DND-41 (cell line): Measurements from ENCODE around the gene LHX4.

Experiments used
- ATAC-seq: fragments of 200-7000 bp; cut with Tn5 transposase; 3 replicates; pipeline ENCODE4 v1.9.1; 2021; ENCODE audit warnings: low read depth; ENCODE audit not compliant: insufficient read depth
- DNase-seq: peaks from one replicate; pipeline ENCODE4 v3.0.0-alpha.2; 2020
- H2AFZ ChIP-seq: 2 replicates; pipeline ENCODE4 v1.6.0; 2012; ENCODE audit warnings: low read depth, low read length
- H3K27ac ChIP-seq: 2 replicates; pipeline ENCODE4 v1.5.1; 2012; ENCODE audit warnings: low read length, inconsistent platforms
- H3K27me3 ChIP-seq: fragments of 200-600 bp; sonication (generic); 2 replicates; pipeline ENCODE4 v1.6.0; 2012; ENCODE audit warnings: low read length, mild to moderate bottlenecking, inconsistent platforms; ENCODE audit not compliant: insufficient read depth, poor library complexity
- H3K36me3 ChIP-seq: 2 replicates; pipeline ENCODE4 v1.5.1; 2012; ENCODE audit warnings: low read length, inconsistent platforms; ENCODE audit not compliant: insufficient read depth
- H3K4me1 ChIP-seq: 2 replicates; pipeline ENCODE4 v1.5.1; 2012; ENCODE audit warnings: mild to moderate bottlenecking, low read length; ENCODE audit not compliant: insufficient read depth
- H3K4me2 ChIP-seq: 2 replicates; pipeline ENCODE4 v1.6.0; 2012; ENCODE audit warnings: mild to moderate bottlenecking, moderate library complexity, low read length, inconsistent platforms; ENCODE audit not compliant: insufficient read depth
- H3K4me3 ChIP-seq, 2 experiments: fragments of 200-600 bp in 1 of 2; shearing (Covaris generic) in 1 of 2; 2 replicates each; pipeline ENCODE4 v1.5.1; 2012 to 2016; ENCODE audit warnings: inconsistent platforms in 2 of 2, low read length in 2 of 2, mild to moderate bottlenecking in 2 of 2, low read depth in 1 of 2, moderate library complexity in 1 of 2
- H3K79me2 ChIP-seq: 2 replicates; pipeline ENCODE4 v1.6.0; 2012; ENCODE audit warnings: low read length, inconsistent platforms; ENCODE audit not compliant: insufficient read depth
- H3K9ac ChIP-seq: 2 replicates; pipeline ENCODE4 v1.6.0; 2012; ENCODE audit warnings: low read depth, mild to moderate bottlenecking, inconsistent platforms, low read length, moderate library complexity
- H3K9me3 ChIP-seq: 2 replicates; pipeline ENCODE4 v1.5.1; 2012; ENCODE audit warnings: low read length, moderate library complexity, mild to moderate bottlenecking, inconsistent platforms; ENCODE audit not compliant: insufficient read depth, severe bottlenecking
- H4K20me1 ChIP-seq: 2 replicates; pipeline ENCODE4 v1.6.0; 2012; ENCODE audit warnings: low read length; ENCODE audit not compliant: insufficient read depth
- CTCF ChIP-seq: IDR thresholded peaks from 2 replicates; pipeline ENCODE4 v1.5.1; 2012; ENCODE audit warnings: borderline replicate concordance, low read length, moderate library complexity, mild to moderate bottlenecking; ENCODE audit not compliant: poor library complexity, severe bottlenecking; ENCODE audit errors: extremely low read depth
- EZH2 ChIP-seq: IDR thresholded peaks from 3 replicates; pipeline ENCODE4 v1.6.1; 2012; ENCODE audit warnings: borderline replicate concordance, low read depth, mild to moderate bottlenecking, moderate library complexity, low read length, inconsistent platforms; ENCODE audit not compliant: severe bottlenecking

Gene LHX4

GRCh38 chr1:180299479-180300221, 69.6 kb downstream of the LHX4 start:
- ATAC-seq (no peak), DNase-seq (no peak)
- Histone ChIP-seq H3K4me2 (no peak overlapping the region), H3K4me3 (no peak overlapping the region), H2AFZ (no peak overlapping the region), H3K27me3 (no peaks in the 10 kb centered on the region), H3K4me1 (peaks cover 20% of the 10 kb centered on the region), H3K9ac (no peak overlapping the region), H3K9me3 (no peaks in the 10 kb centered on the region), H3K36me3 (no peaks in the 10 kb centered on the region), H3K79me2 (no peaks in the 10 kb centered on the region), H3K27ac (no peak overlapping the region), H4K20me1 (no peaks in the 10 kb centered on the region)
- TF ChIP-seq CTCF (no peak), EZH2 (no peak)

GRCh38 chr1:180301135-180301742, 71.2 kb downstream of the LHX4 start:
- no peak overlapping the region for H3K4me3 ChIP-seq
- H3K4me1 ChIP-seq, result peaks cover 14% of the 10 kb centered on the region
- H2AFZ ChIP-seq, result no peak overlapping the region
- no peaks in the 10 kb centered on the region; the same call in 1 of the 2 replicates for H3K36me3 ChIP-seq
- H4K20me1 ChIP-seq, result no peaks in the 10 kb centered on the region
- TF ChIP-seq CTCF (no peak), EZH2 (no peak)
- H3K79me2 ChIP-seq, result no peaks in the 10 kb centered on the region
- no peak overlapping the region for H3K9ac ChIP-seq
- DNase-seq (no peak), ATAC-seq (no peak; the same call in 2 of the 3 replicates)
- H3K4me2 ChIP-seq, result no peak overlapping the region
- no peaks in the 10 kb centered on the region for H3K27me3 ChIP-seq
- H3K9me3 ChIP-seq, result no peaks in the 10 kb centered on the region
- H3K27ac ChIP-seq, result no peak overlapping the region

- no peak for TF ChIP-seq EZH2
- no peak for TF ChIP-seq CTCF
- peaks cover 24% of the 10 kb centered on the region; the same call in 1 of the 2 replicates for H3K36me3 ChIP-seq
- H3K4me1 ChIP-seq, result no peaks in the 10 kb centered on the region
- H3K9ac ChIP-seq, result no peak overlapping the region
- DNase-seq (no peak), ATAC-seq (no peak)
- H2AFZ ChIP-seq, result no peak overlapping the region
- no peaks in the 10 kb centered on the region for H3K79me2 ChIP-seq
- no peaks in the 10 kb centered on the region for H3K9me3 ChIP-seq
- H4K20me1 ChIP-seq, result no peaks in the 10 kb centered on the region
- H3K4me3 ChIP-seq, result no peak overlapping the region
- H3K27me3 ChIP-seq, result no peaks in the 10 kb centered on the region
- no peak overlapping the region for H3K27ac ChIP-seq
- no peak overlapping the region for H3K4me2 ChIP-seq
Measured at GRCh38 chr1:180309338-180309737, 79.3 kb downstream of the LHX4 start.
